Measurements from ENCODE around the gene TLL2.

Gene TLL2

DNA sequence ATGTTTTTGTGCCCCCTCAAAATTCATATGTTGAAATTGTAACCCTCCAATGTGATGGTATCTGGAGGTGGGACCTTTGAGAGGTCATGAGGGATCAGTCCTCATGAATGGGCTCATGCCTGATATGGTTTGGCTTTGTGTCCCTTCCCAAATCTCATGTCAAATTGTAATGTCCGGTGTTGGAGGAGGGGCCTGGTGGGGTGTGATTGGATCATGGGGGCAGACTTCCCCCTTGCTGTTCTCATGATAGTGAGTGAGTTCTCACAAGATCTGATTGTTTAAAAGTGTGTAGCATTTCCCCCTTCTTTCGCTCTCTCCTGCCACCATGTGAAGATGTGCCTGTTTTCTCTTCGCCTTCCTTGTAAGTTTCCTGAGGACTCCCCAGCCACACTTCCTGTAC is 53.4 kb downstream of the TLL2 start:
- no peak for DNase-seq

DNA sequence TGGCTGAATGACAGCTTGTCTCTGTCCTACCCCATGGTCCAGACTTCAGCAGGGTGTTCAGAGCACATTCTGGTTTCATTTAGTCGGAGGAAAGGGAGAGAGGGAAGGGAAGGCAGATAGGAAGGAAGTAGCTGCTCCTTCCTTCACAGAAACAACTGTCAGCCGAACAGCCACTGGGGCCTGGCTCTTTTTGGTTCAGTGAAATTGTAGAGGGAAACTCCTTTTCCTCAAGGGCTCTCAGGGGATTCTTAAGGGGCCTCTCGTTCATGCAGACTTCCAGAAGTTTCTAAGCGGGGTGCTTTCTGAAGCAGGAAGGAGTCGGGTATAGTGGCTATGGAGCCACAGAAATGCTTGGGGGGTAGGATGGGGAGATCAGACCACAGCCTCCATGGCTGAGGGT is 56.4 kb downstream of the TLL2 start:
- DNase-seq = no peak

DNA sequence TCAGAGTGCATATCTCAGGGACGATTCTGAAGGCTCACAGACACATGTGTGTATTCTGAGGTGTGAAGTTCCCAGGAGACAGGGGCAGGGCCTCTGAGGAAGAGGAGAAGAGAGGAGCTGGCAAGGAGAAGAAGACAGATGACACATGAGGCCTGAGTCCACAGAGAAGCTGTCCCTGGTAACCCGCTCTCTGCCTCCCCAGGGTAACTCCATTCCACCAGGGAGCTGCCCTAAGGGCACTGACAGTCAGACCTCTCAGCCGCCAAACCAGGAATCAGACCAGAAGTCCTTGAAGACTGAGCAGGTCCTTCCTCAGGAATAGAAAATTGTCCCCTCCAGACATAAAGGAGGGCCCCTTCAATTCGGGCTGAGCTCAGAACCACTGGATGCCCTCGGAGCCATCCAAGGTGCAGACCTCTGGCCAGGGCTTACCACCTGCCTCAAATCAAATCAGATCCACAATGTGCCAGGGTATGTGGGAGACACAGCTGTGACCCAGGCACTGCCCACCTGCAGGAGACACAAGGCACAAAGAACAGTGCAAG is 57.4 kb downstream of the TLL2 start:
- DNase-seq = no peak

DNA sequence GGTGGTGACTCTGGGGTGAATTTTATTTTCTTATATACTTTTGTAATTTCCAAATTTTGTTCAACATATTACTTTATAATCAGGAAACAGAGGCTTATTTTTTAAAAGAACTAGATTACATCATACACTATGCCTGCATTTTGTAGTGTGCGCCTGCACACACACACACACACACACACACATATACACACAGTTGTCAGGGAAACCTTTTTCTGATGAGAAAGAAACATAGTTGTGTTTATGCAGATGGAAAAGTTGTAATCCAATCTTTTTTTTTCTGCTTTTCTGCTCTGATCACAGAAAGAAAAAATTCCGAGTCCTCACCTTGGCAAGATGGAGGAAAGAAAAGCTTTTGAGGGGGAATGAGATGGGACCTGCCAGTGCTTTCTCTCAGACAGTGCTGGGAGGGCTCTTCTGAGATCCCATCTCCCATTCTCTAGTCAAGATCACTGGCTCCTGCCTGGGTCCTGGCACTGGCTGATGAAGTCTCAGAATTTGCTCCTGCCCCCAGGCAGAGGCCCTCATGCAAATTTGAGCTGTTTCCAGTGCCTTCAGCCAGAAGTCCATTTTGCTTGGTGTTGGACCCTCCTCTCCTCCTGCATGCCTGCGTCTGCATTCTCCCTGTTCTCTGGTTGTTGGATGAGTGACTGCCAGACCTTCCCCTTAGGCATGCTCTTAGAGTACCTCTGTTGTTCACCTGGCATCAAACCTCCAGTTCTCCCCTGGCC is 59.7 kb downstream of the TLL2 start:
- DNase-seq = no peak

DNA sequence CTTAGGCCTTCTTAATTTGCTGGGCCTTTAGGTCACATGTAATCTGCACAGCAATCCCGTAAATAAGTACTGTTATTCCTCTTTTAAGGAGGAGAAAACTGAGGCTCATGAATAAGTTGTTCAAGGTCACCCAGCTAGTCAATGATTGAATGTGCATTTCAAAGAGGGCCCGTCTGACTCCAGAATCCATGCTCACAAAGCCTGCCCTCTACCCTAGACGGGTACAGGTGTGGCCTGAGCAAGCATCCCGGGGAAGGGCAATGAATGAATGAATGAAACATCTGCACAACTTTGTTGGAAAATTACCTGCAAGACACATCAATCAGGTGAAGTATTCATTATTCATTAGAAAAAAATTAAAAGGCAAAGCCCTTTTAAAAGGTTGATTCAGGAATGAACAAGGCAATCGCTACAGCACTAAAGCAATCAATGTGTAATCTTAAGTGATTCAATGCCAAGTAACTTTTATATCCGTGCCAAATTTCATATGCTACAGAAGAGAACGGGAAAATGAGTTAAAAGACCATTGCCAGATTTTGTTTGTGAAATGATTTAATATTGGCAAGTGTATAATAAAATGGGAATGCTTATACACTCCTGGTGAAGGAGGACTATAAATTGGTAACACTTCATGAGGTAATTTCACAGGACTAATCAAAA is 61.1 kb downstream of the TLL2 start:
- DNase-seq = no peak

DNA sequence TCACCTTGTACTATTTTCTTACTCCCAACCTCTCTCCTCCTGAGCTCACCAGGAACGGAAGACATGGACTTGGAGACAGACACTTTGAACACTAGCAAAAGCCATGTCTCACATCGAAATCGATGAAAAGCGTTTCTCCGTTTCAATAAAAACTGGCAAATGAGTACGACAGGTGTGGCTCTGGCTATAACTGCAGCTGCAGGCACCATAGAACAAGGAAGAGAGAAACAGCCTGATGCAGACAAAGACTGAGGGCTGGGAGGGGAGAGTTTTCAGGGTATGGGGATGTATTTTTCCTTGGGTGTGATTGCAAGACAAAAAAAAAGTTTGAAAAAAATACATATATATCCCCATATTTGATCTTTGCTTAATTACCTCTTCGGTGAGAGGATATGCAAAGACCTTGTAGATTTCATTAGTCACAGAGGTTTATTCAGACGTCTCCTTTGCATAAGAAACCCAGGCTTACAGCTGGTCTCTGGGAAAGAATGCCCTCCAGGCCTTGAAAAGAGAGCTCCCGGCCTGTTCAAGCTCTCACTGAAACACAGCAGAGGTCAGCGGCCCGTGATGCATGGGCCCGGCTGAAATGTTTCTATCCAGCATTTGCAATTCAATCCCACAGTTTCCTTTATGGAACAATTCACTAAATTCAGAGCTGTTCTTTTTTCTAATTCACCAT is 63.1 kb downstream of the TLL2 start:
- no peak for DNase-seq

DNA sequence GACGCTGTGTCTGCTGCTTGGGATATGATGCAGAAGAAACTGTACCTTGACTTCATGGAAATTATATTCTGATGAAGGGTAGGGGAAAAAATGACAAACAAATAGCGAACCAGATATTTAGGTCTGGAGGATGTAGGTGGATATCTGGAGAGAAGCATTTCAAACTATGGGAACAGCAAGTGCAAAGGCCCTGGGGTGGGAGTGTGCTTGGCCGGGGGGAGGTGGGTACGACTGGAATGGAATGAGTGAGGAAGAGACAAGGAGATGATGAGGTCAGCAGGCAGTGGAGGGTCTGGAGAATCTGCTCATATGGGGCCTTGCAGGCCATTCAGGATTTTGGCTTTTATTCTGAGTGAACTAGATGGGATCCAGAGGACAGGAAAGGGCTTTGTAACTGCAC is 65.2 kb downstream of the TLL2 start:
- no peak for DNase-seq

DNA sequence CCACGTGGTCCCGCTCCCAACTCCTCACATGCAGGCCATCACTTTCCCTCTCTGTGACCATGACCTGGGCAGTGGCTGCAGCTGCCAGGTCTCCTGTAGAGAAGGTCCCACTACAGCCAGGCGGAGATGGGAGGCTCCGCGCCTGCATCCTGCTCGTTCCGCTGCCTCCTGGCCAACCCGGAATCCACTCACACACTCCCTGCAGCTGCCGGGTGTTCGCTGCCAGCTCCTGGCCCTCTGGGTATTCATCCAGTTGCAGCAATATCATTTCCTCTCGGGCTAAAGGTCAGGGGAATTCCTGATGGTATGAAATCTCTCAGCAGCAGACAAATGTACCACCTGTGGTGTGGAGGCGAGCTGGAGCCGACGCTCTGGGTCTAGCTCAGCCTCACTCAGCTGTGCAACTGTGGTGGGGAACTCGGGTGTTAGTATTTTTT is 65.7 kb downstream of the TLL2 start:
- no peak for DNase-seq

DNA sequence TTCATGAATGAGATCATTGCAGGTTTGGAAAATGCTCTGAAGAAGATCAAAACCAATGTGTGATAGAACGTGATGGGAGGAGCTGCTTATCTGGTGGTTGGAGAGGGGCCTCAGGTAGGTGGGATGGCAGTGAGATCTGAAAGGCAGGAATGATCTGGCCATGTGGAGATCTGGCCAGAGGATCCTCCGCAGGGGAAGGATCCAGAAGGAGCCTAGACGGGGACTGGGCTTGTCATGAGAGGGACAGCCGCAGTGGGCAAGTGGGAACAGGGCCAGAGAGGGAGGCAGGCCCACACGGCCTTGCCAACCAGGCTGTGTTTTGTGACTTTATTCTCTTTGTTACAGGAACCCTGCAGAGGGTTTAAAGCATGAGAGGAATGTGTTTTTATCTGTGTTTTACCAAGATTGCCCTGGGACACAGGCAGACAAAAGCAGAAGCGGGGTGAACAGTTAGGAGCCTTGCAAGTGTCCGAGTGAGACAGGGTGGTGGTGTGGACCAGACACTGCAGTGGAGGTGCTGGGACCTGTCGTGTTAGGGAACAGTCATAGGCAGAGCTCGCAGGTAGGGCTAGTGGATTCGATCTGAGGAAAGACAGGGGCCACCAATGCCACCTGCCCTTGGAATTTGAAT is 66.6 kb downstream of the TLL2 start:
- no peak for DNase-seq

DNA sequence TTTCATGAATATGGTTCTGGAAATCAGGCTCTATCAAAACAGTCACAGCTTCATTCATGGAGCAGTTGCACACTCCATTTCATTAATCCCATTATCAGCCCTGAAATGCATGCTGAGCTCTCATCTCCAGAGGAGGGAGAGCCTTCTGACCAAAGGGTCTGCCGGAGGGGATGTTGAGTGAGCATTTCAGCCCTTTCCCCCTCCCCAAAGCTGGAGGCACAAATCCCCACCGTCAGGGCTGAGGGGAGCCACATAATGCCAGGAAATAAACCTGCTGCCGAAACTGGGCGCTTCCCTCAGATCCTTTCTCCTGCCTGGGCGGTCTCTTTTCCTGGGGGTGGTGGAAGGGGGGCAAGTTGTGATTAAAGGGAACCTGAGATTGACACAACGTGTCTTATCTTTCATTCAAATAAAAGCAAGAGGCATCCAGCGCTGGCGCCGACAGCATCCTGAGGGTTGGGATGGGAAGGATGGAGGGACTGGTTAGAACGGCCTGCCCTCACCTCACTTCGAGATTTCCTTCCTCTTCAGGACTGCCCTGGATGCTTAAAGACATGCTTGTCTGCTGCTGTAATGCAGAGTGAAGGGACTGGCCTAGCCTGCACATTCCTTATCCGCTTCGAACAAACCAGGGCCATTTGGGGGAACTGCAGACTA is 71.6 kb downstream of the TLL2 start:
- DNase-seq = no peak

DNA sequence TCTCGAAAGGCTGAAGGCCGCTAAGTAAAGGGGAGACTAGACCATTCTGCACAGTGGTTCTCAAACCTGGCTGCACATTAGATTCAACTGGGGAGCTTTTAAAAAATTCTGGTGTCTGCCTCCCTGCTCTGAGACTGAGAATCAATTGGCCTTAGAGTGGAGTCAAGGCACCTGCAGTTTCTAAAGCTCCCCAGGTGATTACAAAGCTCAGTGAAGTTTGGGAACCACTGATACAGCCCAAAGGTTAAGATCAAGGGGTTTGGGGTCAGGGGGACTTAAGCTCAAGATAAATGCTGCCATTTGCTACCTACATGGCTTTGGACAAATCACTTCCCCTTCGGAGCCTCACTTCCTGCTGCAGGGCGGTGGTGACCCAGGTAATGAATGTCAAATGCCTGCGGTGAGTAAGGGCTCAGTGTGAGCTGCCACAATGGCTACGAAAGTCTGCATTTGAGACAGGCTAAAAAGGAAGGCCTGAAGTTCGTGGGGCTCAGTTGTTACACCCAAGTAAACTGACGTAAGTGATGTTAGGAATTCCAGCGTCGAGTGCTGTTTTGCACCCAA is 72.3 kb downstream of the TLL2 start:
- DNase-seq = no peak

DNA sequence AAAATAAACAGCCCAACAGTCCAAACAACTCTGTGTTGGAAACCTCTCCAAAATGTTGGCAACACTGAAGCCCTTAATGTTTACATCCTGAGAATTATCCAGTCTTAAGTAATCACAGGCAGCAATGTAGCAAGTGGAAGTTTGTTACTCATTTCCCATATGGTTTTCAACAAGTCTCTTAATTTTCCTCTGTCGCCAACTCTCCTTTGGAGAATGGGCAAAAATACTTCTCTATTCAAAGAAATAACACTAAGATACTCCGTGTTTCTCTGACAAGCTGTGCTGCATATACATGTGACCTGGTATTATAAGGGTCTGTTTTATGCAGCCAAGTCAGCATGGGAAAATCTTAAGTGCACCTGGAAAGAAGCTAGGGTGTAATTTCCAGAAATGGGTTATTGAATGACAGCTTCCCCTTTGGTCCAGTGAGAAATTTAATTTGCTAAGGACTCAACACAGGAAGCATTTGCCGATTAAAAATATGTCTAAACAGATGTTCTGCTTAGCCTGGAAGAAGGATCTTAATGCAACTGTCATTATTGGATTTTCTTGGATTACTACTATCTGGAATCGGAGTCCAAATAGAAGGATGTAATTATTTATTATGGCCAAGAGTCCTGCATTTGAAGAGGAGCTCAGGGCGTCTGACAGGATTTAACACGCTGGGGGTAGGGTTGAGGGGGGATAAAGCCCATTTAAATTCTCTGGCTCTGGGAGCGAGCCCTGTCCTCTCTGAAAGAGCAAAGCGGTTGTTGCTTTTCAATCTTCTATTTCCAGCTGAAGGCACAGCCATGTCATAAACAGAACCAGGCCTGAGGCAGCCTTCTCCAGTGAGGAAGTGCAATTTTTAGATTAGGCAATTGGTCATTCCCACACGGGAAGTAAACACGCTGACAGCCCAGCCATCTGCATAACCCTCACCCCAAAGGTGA is 73.1 kb downstream of the TLL2 start:
- DNase-seq = no peak

DNA sequence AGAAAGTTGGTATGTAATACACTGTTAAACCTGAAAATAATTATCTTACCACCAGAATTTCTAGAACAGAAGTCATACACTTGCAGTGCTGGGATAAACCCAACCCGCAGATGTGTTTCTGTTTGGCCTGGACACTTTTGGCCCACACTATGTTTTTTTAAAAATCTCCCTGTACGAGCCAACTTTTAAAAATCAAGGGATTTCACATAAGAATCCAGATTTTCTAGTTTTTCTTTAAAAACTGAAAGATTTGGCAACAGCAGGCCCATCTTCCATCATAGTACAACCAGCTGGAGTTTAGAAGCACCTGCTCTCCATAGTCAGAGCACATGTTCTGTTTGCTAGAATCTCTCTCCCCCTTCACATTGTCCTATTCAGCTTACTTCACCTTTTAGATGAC is 74.0 kb downstream of the TLL2 start:
- no peak for DNase-seq

DNA sequence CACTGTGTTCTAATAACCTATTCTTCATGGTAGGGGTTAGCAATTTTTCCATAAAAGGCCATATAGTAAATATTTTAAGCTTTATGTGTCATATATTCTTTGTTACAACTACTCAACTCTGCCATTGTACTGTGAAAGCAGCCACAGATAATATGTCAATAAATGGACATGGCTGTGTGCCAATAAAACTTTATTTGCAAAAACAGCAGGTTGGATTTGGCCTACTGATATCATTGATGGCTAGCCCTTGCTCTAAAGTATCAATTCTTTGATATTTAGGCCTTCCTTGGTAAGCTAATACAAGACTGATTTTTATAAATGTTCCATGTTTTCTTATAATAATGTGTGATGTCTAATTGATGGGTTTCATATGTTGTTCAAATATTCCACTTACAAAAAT is 77.7 kb downstream of the TLL2 start:
- DNase-seq = no peak

DNA sequence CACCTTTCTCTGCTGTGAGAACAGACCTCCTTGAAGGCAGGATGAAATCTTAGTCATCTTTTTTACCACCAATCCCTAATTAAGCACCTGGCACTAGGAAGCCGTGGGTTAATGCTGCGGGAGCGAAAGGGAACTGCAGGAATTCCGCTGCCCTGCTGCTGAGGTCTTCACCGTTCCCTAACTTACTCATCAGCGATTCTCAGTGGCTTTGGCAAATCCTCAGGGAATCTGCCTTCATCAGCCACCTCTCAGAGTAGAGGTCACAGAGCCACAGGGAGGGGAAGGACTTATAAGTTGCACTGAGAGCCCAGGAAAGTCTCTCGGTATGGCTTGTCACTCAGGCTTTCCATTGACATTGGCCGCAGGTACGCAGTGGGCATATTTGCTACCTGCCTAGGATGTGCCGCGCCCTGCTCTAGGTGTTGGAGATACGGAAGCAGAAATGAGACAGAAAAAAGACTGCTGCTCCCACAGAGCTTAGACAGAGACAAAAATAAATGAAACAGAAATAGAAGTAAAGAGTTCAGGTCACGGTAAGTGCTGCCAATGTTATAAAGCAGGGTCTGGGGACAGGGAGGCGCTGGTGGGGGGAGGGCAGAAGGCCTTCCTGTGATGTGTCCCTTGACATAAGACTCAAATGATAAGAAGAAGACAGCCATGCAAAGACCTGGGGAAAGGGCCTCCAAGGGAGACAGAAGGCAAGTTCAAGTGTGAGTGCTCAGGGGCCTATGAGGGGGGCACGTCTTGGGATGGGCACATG is 82.3 kb downstream of the TLL2 start:
- no peak for DNase-seq

DNA sequence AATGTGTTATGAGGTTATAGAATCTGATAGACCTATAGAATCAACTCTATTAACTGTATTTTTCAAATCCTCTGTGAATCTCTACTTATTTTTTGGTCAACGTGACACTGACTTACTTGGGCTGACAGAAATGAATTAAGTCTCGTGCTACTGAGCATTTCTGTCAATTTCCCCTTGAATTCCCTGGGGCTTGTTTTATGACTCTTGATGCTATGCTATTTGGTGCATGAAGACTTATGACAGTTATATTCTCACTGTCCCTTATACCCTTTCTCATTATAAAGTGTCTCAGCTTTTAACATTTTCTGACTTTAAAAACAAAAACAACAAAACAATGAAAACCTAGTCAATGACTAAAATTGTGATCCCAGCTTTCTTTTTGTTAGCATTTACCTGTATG is 86.4 kb downstream of the TLL2 start:
- DNase-seq = no peak

DNA sequence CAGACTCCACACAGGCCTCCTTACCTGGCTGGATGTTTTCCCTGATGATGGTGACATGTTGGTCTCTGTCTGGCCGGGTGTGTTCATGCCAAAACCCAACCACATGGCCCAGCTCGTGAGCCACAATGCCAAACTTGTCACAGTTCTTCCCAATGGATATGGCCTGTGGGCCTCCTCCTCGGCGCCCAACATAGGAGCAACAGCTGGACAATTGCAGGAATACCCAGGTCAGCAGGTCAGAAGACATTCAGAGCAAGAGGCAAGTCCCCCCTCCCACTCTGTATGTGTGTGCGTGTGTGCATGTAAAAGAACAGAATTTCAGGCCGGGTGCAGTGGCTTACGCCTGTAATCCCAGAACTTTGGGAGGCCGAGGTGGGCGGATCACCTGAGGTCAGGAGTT is 91.2 kb downstream of the TLL2 start:
- DNase-seq = no peak

DNA sequence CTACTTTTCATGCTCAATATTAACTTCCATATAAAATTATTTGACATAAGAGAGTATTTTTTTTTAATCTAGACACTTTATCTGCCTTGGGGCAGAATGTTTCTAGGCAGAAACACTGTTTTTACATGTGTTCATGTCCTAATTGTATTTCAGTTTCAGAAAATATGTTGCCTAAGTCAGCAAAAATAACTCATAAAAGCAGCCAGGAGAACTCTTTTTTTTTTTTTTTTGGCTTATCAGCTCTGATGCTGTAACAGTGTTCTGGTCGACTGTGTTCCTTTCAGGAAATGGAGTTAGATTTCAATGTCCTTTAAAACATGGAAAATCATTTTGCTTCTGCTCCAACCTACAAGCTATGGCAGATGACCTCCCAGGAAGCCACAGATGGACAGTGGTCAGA is 91.7 kb downstream of the TLL2 start:
- no peak for DNase-seq

DNA sequence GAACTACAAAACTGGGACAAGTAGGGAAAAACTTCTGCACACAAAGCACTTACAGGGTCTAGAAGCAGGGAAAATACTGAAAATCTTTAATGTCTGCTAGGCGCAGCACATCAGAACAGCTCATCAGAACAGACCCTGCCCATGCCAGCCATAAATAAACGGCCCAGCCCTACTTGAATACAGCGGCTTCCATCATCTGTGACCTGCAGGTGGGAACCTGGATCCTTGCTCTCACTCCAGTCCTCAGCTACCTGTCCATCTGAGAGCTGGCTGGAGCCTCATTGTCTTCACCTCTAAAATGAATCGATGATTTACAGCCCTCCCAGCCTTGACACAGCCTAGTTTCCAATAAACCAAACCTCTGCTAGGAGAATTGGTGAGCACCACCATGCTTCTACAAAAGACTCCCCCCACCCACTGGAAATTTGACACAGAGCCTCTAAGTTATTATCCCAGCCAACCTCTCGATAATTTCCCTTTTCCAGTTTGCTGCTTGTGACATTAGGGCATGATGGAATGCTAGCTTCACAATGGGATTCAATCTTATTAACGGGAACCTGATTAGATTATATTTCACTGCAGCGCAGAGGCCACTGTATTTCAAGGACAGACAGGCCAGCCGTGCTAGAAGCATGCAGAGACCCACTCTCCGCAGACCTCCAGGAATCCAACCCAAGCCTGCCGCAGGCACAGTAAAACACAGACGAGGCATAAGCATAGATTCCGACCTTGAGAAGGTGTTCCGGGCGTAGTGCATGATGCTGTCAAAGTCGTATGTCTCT is 93.3 kb downstream of the TLL2 start:
- no peak for DNase-seq

DNA sequence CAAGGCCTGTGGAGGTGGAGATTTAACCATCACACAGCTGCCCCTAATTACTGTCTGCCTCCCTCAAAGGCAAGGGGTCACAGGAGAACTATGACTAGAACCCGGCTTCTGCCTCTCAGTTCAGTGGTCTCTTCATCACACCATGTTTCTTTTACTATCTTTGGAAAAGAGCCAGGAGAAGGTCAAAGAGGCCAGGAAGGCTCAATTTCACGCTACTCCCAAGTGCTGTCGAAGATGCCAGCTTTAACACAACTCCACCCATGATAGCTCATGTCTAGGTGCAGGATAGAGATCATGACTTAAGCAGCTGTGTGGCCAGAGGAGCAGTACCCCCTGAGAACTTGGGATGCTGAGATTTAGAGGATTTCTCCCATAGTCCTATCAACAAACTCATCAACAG is 94.4 kb downstream of the TLL2 start:
- DNase-seq = no peak

Data from NCI-H2029 (cell line).